ENCODE results near the gene MKNK2.

MKNK2 gene

DNA sequence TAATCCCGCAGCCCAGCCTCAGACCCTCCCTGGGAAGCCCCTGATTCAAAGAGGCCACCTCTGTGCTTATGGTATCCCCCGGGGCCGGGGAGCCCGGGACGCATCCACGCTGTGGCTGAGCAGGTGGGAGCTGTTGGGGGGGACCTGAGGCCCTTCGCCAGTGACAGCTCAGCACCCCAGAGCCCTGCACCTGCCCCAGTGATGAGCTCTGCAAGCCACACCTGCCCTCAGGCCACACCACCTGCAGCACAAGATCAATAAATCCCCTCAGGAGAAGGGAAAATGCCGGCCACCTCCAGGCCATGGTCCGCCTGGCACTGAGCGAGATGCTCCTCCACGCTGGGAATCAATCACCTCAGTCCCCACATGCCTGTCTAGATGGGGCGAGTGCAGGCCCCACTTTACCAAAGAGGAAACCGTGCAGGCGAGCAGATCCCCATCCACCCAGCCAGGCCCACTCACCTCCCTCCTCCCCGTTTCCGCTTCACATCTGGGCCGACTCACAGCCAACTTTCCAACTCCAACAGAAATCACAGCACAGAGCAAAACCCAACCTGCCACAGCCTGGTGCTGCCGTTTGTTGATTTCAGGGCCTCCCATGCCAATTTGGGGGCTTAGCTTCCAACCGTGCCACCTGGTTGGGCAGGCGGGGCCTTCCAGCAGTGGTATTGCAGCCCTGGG is 32.3 kb upstream of the MKNK2 start:
- no peak overlapping the region for H3K4me3 ChIP-seq
- no peak for TF ChIP-seq FOXP2 (optimal IDR thresholded peaks at IDR 0.05; ENCODE audit: control extremely low read depth, extremely low read length, insufficient read depth)
- no peak for TF ChIP-seq POLR2AphosphoS5 (IDR thresholded peaks at IDR 0.05; ENCODE audit: borderline replicate concordance, low read depth, low read length)
- no peak for TF ChIP-seq EZH2 (IDR thresholded peaks at IDR 0.05)
- H3K27ac ChIP-seq: no peak overlapping the region
- no peaks in the 10 kb centered on the region for H3K36me3 ChIP-seq (ENCODE audit: insufficient read depth, low read length)
- DNase-seq (ENCODE audit: low read depth, low spot score): no peak
- no peaks in the 10 kb centered on the region for H3K9me3 ChIP-seq (ENCODE audit: low read depth, low read length)
- no peak overlapping the region for H3K9ac ChIP-seq (ENCODE audit: insufficient read length)

DNA sequence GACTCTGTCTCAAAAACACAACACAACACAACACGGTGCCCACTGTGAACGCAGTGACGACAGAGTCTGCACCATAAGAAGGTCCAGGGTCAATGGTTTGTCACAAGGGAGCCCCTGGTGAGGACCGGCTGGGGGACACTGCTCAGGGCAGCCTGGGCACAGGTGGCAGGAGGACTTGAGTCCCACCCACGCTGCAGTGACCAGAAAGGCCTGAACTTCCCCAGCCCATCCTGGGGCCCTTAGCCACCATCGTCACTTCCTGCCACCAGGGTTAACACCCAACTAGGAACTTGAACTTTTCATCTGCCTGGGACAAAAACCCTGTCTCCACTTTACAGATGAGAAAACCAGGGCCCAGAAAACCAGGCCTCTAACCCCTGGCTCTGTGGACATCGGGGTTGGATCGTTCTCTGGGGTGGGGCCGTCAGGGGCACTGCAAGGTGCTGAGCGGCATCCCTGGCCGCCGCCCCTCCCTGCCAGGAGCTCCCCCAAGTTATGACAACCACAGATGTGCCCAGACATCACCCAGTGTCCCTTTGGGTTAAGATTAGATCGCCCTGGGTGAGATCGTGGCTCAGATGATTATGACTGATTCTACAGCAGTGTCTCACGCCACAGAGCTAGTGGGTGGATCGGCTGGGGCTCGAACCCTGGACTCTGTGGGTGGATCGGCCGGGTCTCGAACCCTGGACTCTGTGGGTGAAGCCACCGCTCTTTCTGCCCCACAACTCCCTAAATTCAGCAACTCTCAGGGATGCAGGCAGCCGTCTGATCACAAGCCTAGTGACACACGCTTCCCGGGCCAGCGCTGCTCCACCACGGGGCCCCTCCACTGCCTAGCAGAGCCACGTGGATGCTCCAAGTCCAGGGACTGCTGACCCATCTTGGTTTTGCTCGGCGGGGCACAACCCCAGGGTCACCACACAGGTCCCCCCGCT is 31.1 kb upstream of the MKNK2 start:
- Histone ChIP-seq H3K4me3 (no peak overlapping the region), H3K9ac (ENCODE audit: insufficient read length) (no peak overlapping the region), H3K36me3 (ENCODE audit: insufficient read depth, low read length) (no peaks in the 10 kb centered on the region), H3K27ac (no peak overlapping the region), H3K9me3 (ENCODE audit: low read depth, low read length) (no peaks in the 10 kb centered on the region)
- TF ChIP-seq POLR2AphosphoS5 (IDR thresholded peaks at IDR 0.05; ENCODE audit: borderline replicate concordance, low read depth, low read length) (no peak), EZH2 (IDR thresholded peaks at IDR 0.05) (no peak), FOXP2 (optimal IDR thresholded peaks at IDR 0.05; ENCODE audit: control extremely low read depth, extremely low read length, insufficient read depth) (no peak)
- no peak for DNase-seq (ENCODE audit: low read depth, low spot score)

DNA sequence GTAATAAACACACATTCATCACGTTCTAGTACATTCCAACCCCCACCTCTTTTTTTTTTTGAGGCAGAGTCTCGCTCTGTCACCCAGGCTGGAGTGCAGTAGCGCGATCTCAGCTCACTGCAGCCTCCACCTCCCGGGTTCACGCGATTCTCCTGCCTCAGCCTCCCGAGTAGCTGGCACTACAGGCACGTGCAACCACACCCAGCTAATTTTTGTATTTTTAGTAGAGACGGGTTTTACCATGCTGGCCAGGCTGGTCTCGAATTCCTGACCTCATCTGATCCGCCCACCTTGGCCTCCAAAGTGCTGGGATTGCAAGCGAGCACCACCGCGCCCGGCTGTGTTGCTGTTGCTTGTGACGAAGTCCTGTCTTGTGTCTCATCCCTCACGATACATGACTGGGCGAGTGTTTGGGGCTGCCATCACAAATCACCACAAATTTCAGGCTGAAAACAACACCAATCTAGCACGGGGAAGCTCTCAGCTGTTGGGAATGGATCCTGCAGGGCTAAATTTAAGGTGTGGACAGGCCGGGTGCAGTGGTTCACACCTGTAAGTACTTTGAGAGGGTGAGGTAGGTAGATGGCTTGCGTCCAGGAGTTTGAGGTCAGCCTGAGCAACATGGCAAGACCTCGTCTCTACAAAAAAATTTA is 29.4 kb upstream of the MKNK2 start:
- H3K9ac ChIP-seq (ENCODE audit: insufficient read length): no peak overlapping the region
- H3K36me3 ChIP-seq (ENCODE audit: insufficient read depth, low read length): peaks cover 3% of the 10 kb centered on the region; the same call in 1 of the 2 replicates
- DNase-seq (ENCODE audit: low read depth, low spot score): no peak
- H3K27ac ChIP-seq: no peak overlapping the region
- TF ChIP-seq EZH2 (IDR thresholded peaks at IDR 0.05) (no peak), POLR2AphosphoS5 (IDR thresholded peaks at IDR 0.05; ENCODE audit: borderline replicate concordance, low read depth, low read length) (no peak), FOXP2 (optimal IDR thresholded peaks at IDR 0.05; ENCODE audit: control extremely low read depth, extremely low read length, insufficient read depth) (no peak)
- H3K4me3 ChIP-seq: no peak overlapping the region
- no peaks in the 10 kb centered on the region for H3K9me3 ChIP-seq (ENCODE audit: low read depth, low read length)

DNA sequence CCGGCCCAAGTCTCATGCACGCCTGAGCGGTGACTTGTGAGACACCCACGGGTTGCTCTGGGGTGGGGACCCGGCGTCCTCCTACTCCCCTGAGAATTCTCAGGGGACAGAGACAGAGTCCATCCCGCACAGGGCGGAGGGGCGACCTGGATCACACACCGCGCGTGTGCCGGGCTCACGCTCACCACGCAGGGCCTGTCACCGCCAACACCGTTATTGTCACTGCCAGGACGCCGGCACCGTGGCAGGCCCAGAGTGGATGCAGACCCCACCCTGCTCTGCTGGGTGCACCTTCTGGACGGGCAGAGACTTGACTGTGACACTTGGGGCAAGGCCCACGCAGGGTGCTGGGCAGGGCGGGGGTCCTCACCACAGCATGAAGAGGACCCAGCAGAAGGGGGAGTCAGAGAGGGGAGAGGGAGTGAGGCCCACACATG is 28.8 kb upstream of the MKNK2 start:
- Histone ChIP-seq H3K4me3 (no peak overlapping the region), H3K36me3 (ENCODE audit: insufficient read depth, low read length) (peaks cover 3% of the 10 kb centered on the region; the same call in 1 of the 2 replicates), H3K9me3 (ENCODE audit: low read depth, low read length) (no peaks in the 10 kb centered on the region), H3K27ac (no peak overlapping the region), H3K9ac (ENCODE audit: insufficient read length) (no peak overlapping the region)
- no peak for TF ChIP-seq POLR2AphosphoS5 (IDR thresholded peaks at IDR 0.05; ENCODE audit: borderline replicate concordance, low read depth, low read length)
- no peak for TF ChIP-seq FOXP2 (optimal IDR thresholded peaks at IDR 0.05; ENCODE audit: control extremely low read depth, extremely low read length, insufficient read depth)
- TF ChIP-seq EZH2 (IDR thresholded peaks at IDR 0.05): no peak
- DNase-seq (ENCODE audit: low read depth, low spot score): no peak

DNA sequence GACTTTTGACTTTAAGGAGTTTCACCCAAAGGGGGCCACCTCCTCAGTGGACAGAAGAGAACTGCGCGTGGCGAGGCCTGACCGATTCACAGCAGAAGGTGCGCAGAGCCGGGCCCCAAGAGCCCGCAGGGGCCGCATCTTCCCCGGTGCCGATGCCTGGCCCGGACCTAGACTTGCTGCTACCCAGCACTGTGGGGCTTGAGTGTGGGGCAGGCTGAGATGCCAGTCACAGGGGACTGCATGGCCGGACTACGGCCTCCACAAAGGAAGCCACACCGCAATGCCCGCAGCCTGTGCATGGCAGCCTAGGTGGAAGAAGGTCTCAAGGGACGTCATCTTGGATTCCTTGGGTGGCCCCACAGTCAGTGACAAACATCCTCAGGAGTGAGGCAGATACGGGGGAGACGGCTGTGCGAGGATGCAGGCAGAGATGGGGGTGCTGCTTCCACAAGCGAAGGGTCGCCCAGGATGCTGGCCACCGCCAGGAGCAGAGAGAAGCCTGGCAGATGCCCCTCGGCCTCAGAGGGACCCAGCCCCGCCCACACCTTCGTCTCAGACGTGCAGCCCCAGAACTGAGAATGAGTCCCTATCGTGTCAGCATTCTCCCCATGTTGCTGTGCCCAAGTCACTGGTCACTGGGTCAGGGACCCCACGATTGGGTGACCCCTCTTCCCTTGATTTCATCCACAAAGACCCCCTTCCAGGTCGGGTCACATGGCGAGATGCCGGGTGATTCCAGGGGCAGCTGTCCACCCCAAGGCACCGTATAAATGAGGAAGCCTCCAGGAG is 28.2 kb upstream of the MKNK2 start:
- H3K4me3 ChIP-seq: no peak overlapping the region
- no peaks in the 10 kb centered on the region for H3K9me3 ChIP-seq (ENCODE audit: low read depth, low read length)
- H3K9ac ChIP-seq (ENCODE audit: insufficient read length): no peak overlapping the region
- no peak for DNase-seq (ENCODE audit: low read depth, low spot score)
- H3K27ac ChIP-seq: no peak overlapping the region
- no peak for TF ChIP-seq EZH2 (IDR thresholded peaks at IDR 0.05)
- no peak for TF ChIP-seq FOXP2 (optimal IDR thresholded peaks at IDR 0.05; ENCODE audit: control extremely low read depth, extremely low read length, insufficient read depth)
- TF ChIP-seq POLR2AphosphoS5 (IDR thresholded peaks at IDR 0.05; ENCODE audit: borderline replicate concordance, low read depth, low read length): no peak
- H3K36me3 ChIP-seq (ENCODE audit: insufficient read depth, low read length): peaks cover 3% of the 10 kb centered on the region; the same call in 1 of the 2 replicates

DNA sequence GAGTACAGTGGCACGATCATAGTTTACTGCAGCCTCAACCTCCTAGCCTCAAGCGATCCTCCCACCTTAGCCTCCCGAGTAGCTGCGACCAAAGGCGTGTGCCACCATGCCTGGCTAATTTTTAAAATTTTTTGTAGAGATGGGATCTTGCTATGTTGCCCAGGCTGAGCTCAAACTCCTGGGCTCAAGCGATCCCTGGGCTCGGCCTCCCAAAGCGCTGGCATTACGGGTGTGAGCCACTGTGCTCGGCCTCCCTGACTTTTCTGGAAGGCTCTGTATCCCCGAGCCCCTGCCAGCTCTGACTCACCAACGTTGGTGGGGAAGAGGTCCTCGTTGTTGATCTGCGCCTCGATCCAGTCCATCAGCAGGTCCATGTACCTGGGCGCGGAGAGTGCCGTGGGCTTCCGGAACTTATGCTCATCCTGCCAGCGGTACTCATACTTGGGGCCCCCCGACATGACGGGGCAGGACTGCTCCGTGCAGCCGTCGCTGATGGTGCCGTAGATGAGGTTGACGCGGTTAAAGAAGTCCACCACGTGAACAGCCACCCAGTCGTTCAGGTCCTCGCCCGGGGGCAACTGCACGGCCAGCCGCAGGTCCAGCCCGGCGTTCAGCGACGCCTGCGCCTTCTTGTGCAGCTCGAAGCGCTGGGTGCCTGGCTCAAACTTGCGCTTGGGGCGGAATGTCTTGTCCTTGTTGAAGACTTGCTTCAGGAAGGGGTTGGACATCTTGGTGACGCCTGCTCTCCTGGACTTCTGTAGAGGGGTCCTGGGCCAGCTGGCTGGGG is 27.0 kb upstream of the MKNK2 start:
- no peak for DNase-seq (ENCODE audit: low read depth, low spot score)
- Histone ChIP-seq H3K9me3 (ENCODE audit: low read depth, low read length) (no peaks in the 10 kb centered on the region), H3K36me3 (ENCODE audit: insufficient read depth, low read length) (peaks cover 3% of the 10 kb centered on the region; the same call in 1 of the 2 replicates), H3K4me3 (no peak overlapping the region), H3K27ac (no peak overlapping the region), H3K9ac (ENCODE audit: insufficient read length) (no peak overlapping the region)
- no peak for TF ChIP-seq EZH2 (IDR thresholded peaks at IDR 0.05)

DNA sequence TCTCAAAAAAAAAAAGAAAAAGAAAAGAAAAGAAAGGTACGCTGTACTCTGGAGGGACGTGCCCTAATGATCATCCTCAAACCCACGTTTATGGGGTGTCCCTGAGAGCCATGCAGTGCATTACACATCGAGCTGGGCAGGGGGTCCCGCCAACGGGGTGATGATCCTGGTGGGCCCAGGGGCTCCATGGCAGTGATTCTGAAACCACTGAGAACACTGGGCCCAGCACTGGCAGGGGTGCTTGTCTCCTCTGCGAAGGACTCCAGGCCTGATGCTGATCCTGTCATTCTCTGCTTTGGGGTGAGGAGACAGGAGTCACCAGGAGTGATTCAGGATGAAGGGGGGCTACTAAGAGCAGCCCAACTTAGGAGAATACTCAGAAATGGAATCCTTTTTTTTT is 26.4 kb upstream of the MKNK2 start:
- DNase-seq (ENCODE audit: low read depth, low spot score): no peak
- Histone ChIP-seq H3K9ac (ENCODE audit: insufficient read length) (no peak overlapping the region), H3K9me3 (ENCODE audit: low read depth, low read length) (no peaks in the 10 kb centered on the region), H3K27ac (no peak overlapping the region), H3K36me3 (ENCODE audit: insufficient read depth, low read length) (peaks cover 5% of the 10 kb centered on the region; the same call in 1 of the 2 replicates), H3K4me3 (no peak overlapping the region)
- TF ChIP-seq EZH2 (IDR thresholded peaks at IDR 0.05): no peak
- no peak for TF ChIP-seq POLR2AphosphoS5 (IDR thresholded peaks at IDR 0.05; ENCODE audit: borderline replicate concordance, low read depth, low read length)
- TF ChIP-seq FOXP2 (optimal IDR thresholded peaks at IDR 0.05; ENCODE audit: control extremely low read depth, extremely low read length, insufficient read depth): no peak

Measured in SK-N-MC (cell line).